ENCODE results near the gene UBA1.

UBA1 gene

DNA sequence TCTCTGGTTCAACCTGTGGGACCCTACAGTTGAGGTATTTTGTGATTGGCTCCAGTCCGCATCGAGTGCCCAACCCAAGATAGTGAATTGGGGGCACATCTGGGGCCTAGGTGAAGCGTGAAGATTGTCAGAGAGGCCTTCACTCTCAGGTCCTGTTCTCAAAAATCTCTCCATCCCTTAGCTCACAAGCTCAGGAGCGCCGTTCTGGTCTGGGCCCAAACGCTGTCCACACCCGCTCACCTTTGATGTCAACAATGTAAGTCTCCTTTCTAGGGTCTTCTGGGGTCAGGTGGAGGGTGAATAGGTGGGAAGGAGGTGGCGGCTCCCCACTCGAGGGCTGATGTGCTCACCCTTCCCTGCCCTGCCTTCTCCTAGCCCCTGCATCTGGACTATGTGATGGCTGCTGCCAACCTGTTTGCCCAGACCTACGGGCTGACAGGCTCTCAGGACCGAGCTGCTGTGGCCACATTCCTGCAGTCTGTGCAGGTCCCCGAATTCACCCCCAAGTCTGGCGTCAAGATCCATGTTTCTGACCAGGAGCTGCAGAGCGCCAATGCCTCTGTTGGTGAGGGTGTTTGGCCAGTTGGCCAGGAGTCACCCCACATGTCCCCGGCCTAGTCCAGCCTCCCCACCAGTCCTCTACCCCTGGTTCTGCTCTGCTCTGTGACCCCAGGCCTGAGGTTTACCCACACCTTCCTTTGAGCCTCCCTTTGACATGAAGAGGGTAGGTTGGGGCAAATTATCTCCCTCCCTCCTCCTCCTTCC, 17.2 kb downstream of the UBA1 start:
- no peaks in the 10 kb centered on the region for H3K9me3 ChIP-seq (ENCODE audit: control insufficient read depth in 1 of 2, low read length in 2 of 2)
- H3K9ac ChIP-seq (ENCODE audit: low read depth in 1 of 2, low read length in 2 of 2): no peak overlapping the region
- no peak overlapping the region for H3K27ac ChIP-seq (ENCODE audit: low read depth, low read length)
- no peaks in the 10 kb centered on the region for H3K27me3 ChIP-seq (ENCODE audit: control insufficient read depth in 1 of 2, insufficient read depth in 2 of 2, low read length in 2 of 2)
- no peak overlapping the region for H3K4me3 ChIP-seq (ENCODE audit: low read depth in 1 of 2, low read length in 2 of 2)
- peaks cover 45 to 83% of the 10 kb centered on the region in 2 donors for H3K36me3 ChIP-seq (ENCODE audit: control insufficient read depth in 1 of 2, insufficient read depth in 2 of 2, low read length in 2 of 2)
- H3K4me1 ChIP-seq (ENCODE audit: control insufficient read depth in 1 of 2, insufficient read depth in 2 of 2, low read length in 2 of 2): no peaks in the 10 kb centered on the region

- Histone ChIP-seq H3K4me1 (ENCODE audit: control insufficient read depth in 1 of 2, insufficient read depth in 2 of 2, low read length in 2 of 2) (peaks cover 4 to 10% of the 10 kb centered on the region in 2 donors), H3K9me3 (ENCODE audit: control insufficient read depth in 1 of 2, low read length in 2 of 2) (no peaks in the 10 kb centered on the region), H3K36me3 (ENCODE audit: control insufficient read depth in 1 of 2, insufficient read depth in 2 of 2, low read length in 2 of 2) (peaks cover 40 to 78% of the 10 kb centered on the region in 2 donors), H3K9ac (ENCODE audit: low read depth in 1 of 2, low read length in 2 of 2) (no peak overlapping the region), H3K27me3 (ENCODE audit: control insufficient read depth in 1 of 2, insufficient read depth in 2 of 2, low read length in 2 of 2) (no peaks in the 10 kb centered on the region), H3K4me3 (ENCODE audit: low read depth in 1 of 2, low read length in 2 of 2) (no peak overlapping the region), H3K27ac (ENCODE audit: low read depth, low read length) (no peak overlapping the region)
Measured at GRCh38 chrX:47212381-47213293, 19.0 kb downstream of the UBA1 start.

DNA sequence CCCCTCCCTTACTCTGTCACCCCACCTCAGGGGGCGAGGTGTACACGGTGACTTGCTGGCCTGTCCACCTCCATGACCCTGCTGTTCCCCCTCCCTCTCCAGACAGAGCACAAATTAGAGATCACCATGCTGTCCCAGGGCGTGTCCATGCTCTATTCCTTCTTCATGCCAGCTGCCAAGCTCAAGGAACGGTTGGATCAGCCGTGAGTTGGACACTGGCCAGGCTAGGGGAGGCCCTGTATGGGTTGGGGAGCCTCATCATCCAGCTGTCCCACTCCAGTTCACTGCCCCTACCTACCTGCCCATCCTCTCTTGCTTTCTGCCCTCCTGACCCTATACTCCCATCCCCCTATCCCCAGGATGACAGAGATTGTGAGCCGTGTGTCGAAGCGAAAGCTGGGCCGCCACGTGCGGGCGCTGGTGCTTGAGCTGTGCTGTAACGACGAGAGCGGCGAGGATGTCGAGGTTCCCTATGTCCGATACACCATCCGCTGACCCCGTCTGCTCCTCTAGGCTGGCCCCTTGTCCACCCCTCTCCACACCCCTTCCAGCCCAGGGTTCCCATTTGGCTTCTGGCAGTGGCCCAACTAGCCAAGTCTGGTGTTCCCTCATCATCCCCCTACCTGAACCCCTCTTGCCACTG, 20.9 kb downstream of the UBA1 start:
- no peak overlapping the region for H3K9ac ChIP-seq (ENCODE audit: low read depth in 1 of 2, low read length in 2 of 2)
- no peaks in the 10 kb centered on the region for H3K9me3 ChIP-seq (ENCODE audit: control insufficient read depth in 1 of 2, low read length in 2 of 2)
- peaks cover 40 to 65% of the 10 kb centered on the region in 2 donors for H3K36me3 ChIP-seq (ENCODE audit: control insufficient read depth in 1 of 2, insufficient read depth in 2 of 2, low read length in 2 of 2)
- no peaks in the 10 kb centered on the region for H3K27me3 ChIP-seq (ENCODE audit: control insufficient read depth in 1 of 2, insufficient read depth in 2 of 2, low read length in 2 of 2)
- no peak overlapping the region for H3K4me3 ChIP-seq (ENCODE audit: low read depth in 1 of 2, low read length in 2 of 2)
- no peak overlapping the region for H3K27ac ChIP-seq (ENCODE audit: low read depth, low read length)
- peaks cover 6 to 10% of the 10 kb centered on the region in 2 donors for H3K4me1 ChIP-seq (ENCODE audit: control insufficient read depth in 1 of 2, insufficient read depth in 2 of 2, low read length in 2 of 2)

GRCh38 chrX:47215291-47215900, 21.8 kb downstream of the UBA1 start:
- Histone ChIP-seq H3K36me3 (ENCODE audit: control insufficient read depth in 1 of 2, insufficient read depth in 2 of 2, low read length in 2 of 2) (peaks cover 34 to 57% of the 10 kb centered on the region in 2 donors), H3K4me1 (ENCODE audit: control insufficient read depth in 1 of 2, insufficient read depth in 2 of 2, low read length in 2 of 2) (peaks cover 14 to 16% of the 10 kb centered on the region in 2 donors), H3K27ac (ENCODE audit: low read depth, low read length) (no peak overlapping the region), H3K9ac (ENCODE audit: low read depth in 1 of 2, low read length in 2 of 2) (no peak overlapping the region), H3K27me3 (ENCODE audit: control insufficient read depth in 1 of 2, insufficient read depth in 2 of 2, low read length in 2 of 2) (no peaks in the 10 kb centered on the region), H3K4me3 (ENCODE audit: low read depth in 1 of 2, low read length in 2 of 2) (no peak overlapping the region), H3K9me3 (ENCODE audit: control insufficient read depth in 1 of 2, low read length in 2 of 2) (no peaks in the 10 kb centered on the region)

GRCh38 chrX:47216393-47216925, 22.8 kb downstream of the UBA1 start:
- H3K4me3 ChIP-seq (ENCODE audit: low read depth in 1 of 2, low read length in 2 of 2): no peak overlapping the region
- H3K36me3 ChIP-seq (ENCODE audit: control insufficient read depth in 1 of 2, insufficient read depth in 2 of 2, low read length in 2 of 2): peaks cover 25 to 47% of the 10 kb centered on the region in 2 donors
- no peaks in the 10 kb centered on the region for H3K27me3 ChIP-seq (ENCODE audit: control insufficient read depth in 1 of 2, insufficient read depth in 2 of 2, low read length in 2 of 2)
- H3K27ac ChIP-seq (ENCODE audit: low read depth, low read length): peak overlapping the region; percentile 75
- peak overlapping the region in 1 of 2 donors; percentile 56 for H3K9ac ChIP-seq (ENCODE audit: low read depth in 1 of 2, low read length in 2 of 2)
- no peaks in the 10 kb centered on the region for H3K9me3 ChIP-seq (ENCODE audit: control insufficient read depth in 1 of 2, low read length in 2 of 2)
- peaks cover 22 to 23% of the 10 kb centered on the region in 2 donors for H3K4me1 ChIP-seq (ENCODE audit: control insufficient read depth in 1 of 2, insufficient read depth in 2 of 2, low read length in 2 of 2)

- peaks cover 21 to 39% of the 10 kb centered on the region in 2 donors for H3K36me3 ChIP-seq (ENCODE audit: control insufficient read depth in 1 of 2, insufficient read depth in 2 of 2, low read length in 2 of 2)
Measured at GRCh38 chrX:47217121-47217851, 23.7 kb downstream of the UBA1 start.

DNA sequence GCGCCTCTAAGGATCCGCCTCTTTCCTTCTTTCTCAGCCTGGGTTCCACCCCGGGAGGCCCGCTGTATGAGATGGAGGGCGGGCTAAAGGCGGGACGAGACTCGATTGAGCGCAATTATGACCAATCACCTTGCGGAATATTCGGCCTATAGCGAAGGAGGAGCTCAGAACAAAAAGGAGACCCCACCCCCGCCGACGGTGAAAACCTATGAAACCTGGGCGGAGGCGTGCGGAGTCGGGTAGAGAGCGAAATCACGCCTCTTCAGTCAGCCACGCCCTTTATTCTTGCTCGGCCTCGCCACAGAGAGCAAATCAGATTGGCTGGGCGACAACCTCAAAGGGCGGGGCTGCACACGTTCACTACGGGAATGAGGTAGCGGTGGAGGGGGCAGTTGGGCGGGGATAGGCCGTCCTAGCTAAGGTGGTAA, 24.2 kb downstream of the UBA1 start:
- Histone ChIP-seq H3K9ac (ENCODE audit: low read depth in 1 of 2, low read length in 2 of 2) (peak overlapping the region; percentile 77 to 93), H3K9me3 (ENCODE audit: control insufficient read depth in 1 of 2, low read length in 2 of 2) (no peaks in the 10 kb centered on the region), H3K4me3 (ENCODE audit: low read depth in 1 of 2, low read length in 2 of 2) (peak overlapping the region; percentile 82 to 83), H3K27me3 (ENCODE audit: control insufficient read depth in 1 of 2, insufficient read depth in 2 of 2, low read length in 2 of 2) (no peaks in the 10 kb centered on the region), H3K36me3 (ENCODE audit: control insufficient read depth in 1 of 2, insufficient read depth in 2 of 2, low read length in 2 of 2) (peaks cover 15 to 34% of the 10 kb centered on the region in 2 donors), H3K4me1 (ENCODE audit: control insufficient read depth in 1 of 2, insufficient read depth in 2 of 2, low read length in 2 of 2) (peaks cover 22 to 23% of the 10 kb centered on the region in 2 donors), H3K27ac (ENCODE audit: low read depth, low read length) (peak overlapping the region; percentile 97)

More at GRCh38 chrX:47217121-47217851, 23.7 kb downstream of the UBA1 start:
- Histone ChIP-seq H3K27me3 (ENCODE audit: control insufficient read depth in 1 of 2, insufficient read depth in 2 of 2, low read length in 2 of 2) (no peaks in the 10 kb centered on the region), H3K27ac (ENCODE audit: low read depth, low read length) (peak overlapping the region; percentile 75), H3K9ac (ENCODE audit: low read depth in 1 of 2, low read length in 2 of 2) (peak overlapping the region; percentile 54 to 56), H3K4me1 (ENCODE audit: control insufficient read depth in 1 of 2, insufficient read depth in 2 of 2, low read length in 2 of 2) (peaks cover 22 to 23% of the 10 kb centered on the region in 2 donors), H3K4me3 (ENCODE audit: low read depth in 1 of 2, low read length in 2 of 2) (peak overlapping the region; percentile 46 to 54), H3K9me3 (ENCODE audit: control insufficient read depth in 1 of 2, low read length in 2 of 2) (no peaks in the 10 kb centered on the region)

GRCh38 chrX:47218280-47218919, 24.8 kb downstream of the UBA1 start, which contains the start of gene CDK16:
TSS of gene CDK16 (plus strand) at chrX:47218681. CDS start at chrX:47223558, 4,877 bp downstream.
- Histone ChIP-seq H3K9me3 (ENCODE audit: control insufficient read depth in 1 of 2, low read length in 2 of 2) (no peaks in the 10 kb centered on the region), H3K36me3 (ENCODE audit: control insufficient read depth in 1 of 2, insufficient read depth in 2 of 2, low read length in 2 of 2) (peaks cover 16 to 36% of the 10 kb centered on the region in 2 donors), H3K9ac (ENCODE audit: low read depth in 1 of 2, low read length in 2 of 2) (peak within 1 kb of the TSS; percentile 77 to 93), H3K4me3 (ENCODE audit: low read depth in 1 of 2, low read length in 2 of 2) (peak within 1 kb of the TSS; percentile 82 to 83), H3K27me3 (ENCODE audit: control insufficient read depth in 1 of 2, insufficient read depth in 2 of 2, low read length in 2 of 2) (no peaks in the 10 kb centered on the region), H3K4me1 (ENCODE audit: control insufficient read depth in 1 of 2, insufficient read depth in 2 of 2, low read length in 2 of 2) (peaks cover 22 to 23% of the 10 kb centered on the region in 2 donors), H3K27ac (ENCODE audit: low read depth, low read length) (peak within 1 kb of the TSS; percentile 97)

All from duodenal mucosa (tissue), 2 donors.